ENCODE measurements around the gene EIF4G3. TPM values are rescaled to one million over a fixed set of nuclear protein-coding genes. Genes with fewer than 3 reads are reported as not detected.

EIF4G3 gene
- total RNA-seq, 1 experiment from 2014 or later: 57.2 TPM

GRCh38 chr1:20993716-20994575 is 182.8 kb downstream of the EIF4G3 start:
- DNase-seq (ENCODE audit: low read depth): peak; percentile 22

GRCh38 chr1:20992322-20993056 is 184.2 kb downstream of the EIF4G3 start:
- peak; percentile 34 for DNase-seq (ENCODE audit: low read depth)

GRCh38 chr1:20988943-20989342 is 187.8 kb downstream of the EIF4G3 start:
- DNase-seq (ENCODE audit: low read depth): no peak

GRCh38 chr1:20987831-20988825 is 188.6 kb downstream of the EIF4G3 start:
- no peak for DNase-seq (ENCODE audit: low read depth)

GRCh38 chr1:20983297-20983889 is 193.3 kb downstream of the EIF4G3 start:
- DNase-seq (ENCODE audit: low read depth): peak; percentile 13

GRCh38 chr1:20982316-20982715 is 194.4 kb downstream of the EIF4G3 start:
- peak; percentile 44 for DNase-seq (ENCODE audit: low read depth)

GRCh38 chr1:20981915-20982314 is 194.8 kb downstream of the EIF4G3 start:
- peak; percentile 54 for DNase-seq (ENCODE audit: low read depth)

- DNase-seq (ENCODE audit: low read depth): peak; percentile 13
These were observed 196.6 kb downstream of the EIF4G3 start for GRCh38 chr1:20980051-20980450.

- peak; percentile 34 for DNase-seq (ENCODE audit: low read depth)
These were observed 198.3 kb downstream of the EIF4G3 start for GRCh38 chr1:20978413-20978812.

- DNase-seq (ENCODE audit: low read depth): no peak
These were observed 201.0 kb downstream of the EIF4G3 start for GRCh38 chr1:20975668-20976067.

- no peak for DNase-seq (ENCODE audit: low read depth)
These were observed 201.7 kb downstream of the EIF4G3 start for GRCh38 chr1:20974951-20975350.

- peak; percentile 77 for DNase-seq (ENCODE audit: low read depth)
These were observed 202.6 kb downstream of the EIF4G3 start for GRCh38 chr1:20974069-20974468.

GRCh38 chr1:20972855-20973254 is 203.8 kb downstream of the EIF4G3 start:
- DNase-seq (ENCODE audit: low read depth): no peak

GRCh38 chr1:20964540-20965484 is 211.9 kb downstream of the EIF4G3 start:
- peak; percentile 30 for DNase-seq (ENCODE audit: low read depth)

- no peak for DNase-seq (ENCODE audit: low read depth)
These were observed 214.0 kb downstream of the EIF4G3 start for GRCh38 chr1:20962576-20963258.

- no peak for DNase-seq (ENCODE audit: low read depth)
These were observed 218.3 kb downstream of the EIF4G3 start for GRCh38 chr1:20958430-20958829.

- no peak for DNase-seq (ENCODE audit: low read depth)
These were observed 220.4 kb downstream of the EIF4G3 start for GRCh38 chr1:20956272-20956671.

GRCh38 chr1:20950679-20951078 is 226.0 kb downstream of the EIF4G3 start:
- no peak for DNase-seq (ENCODE audit: low read depth)

- no peak for DNase-seq (ENCODE audit: low read depth)
These were observed 226.7 kb downstream of the EIF4G3 start for GRCh38 chr1:20949871-20950590.
